ENCODE data around the gene DARS1. TPM values are rescaled to one million over a fixed set of nuclear protein-coding genes. Genes with fewer than 3 reads are reported as not detected.

DARS1 gene
- total RNA-seq = 109 and 114 TPM in 2 replicates

DNA sequence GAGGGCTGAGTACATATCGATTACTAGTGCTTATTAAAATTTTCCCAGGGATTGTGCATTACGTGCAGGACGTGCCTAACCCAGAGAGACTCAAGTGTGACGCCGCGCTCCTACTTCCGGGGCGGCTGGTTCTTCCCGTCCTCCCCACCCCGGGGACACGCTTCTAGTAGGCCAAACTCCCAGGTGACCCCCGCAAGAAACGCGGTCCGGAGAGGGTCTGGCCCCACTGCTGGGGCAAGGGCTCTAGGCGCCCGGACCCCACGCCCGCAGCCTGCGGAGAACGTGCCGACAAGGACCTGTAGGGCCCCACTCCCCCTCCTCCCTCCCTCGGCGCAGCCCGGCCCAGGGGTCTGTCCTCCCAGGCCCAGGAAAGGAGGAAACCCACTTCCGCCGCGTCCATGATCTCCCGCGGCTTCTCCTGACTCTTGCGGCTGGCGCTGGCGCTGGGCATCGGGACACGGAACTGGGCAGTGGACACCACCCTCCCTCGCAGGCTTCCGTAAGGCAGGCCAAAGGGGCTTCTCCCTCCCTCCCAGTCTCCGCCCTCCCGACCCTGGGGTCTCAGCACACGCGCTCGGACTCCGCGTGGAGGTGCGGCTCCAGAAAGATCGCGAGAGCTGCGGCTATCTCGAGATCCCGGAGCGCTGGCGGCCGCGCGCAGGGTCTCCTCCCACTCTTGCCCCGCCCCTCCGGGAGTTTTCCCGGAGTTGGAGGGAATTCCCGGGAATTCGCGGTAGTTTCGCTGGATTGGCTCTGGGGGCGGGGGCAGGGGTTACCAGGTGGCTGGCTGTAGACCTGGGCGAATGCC is at the start of gene DARS1:
Gene DARS1, minus strand, starts transcription at position 609 of the 808 bp plus-strand sequence. Its CDS starts 158 bp downstream, at position 451.
- intact Hi-C loops (cut with micrococcal nuclease) = loop anchor here (1.0 to 5.0 kb wide), 12 partner anchors 23 to 1067 kb away; partner anchors contain the start of genes CCNT2, CXCR4, MCM6 and R3HDM1

GRCh38 chr2:136034629-136035028 is 49.2 kb upstream of the DARS1 start:
- intact Hi-C loops (cut with micrococcal nuclease) = no loop called here

DNA sequence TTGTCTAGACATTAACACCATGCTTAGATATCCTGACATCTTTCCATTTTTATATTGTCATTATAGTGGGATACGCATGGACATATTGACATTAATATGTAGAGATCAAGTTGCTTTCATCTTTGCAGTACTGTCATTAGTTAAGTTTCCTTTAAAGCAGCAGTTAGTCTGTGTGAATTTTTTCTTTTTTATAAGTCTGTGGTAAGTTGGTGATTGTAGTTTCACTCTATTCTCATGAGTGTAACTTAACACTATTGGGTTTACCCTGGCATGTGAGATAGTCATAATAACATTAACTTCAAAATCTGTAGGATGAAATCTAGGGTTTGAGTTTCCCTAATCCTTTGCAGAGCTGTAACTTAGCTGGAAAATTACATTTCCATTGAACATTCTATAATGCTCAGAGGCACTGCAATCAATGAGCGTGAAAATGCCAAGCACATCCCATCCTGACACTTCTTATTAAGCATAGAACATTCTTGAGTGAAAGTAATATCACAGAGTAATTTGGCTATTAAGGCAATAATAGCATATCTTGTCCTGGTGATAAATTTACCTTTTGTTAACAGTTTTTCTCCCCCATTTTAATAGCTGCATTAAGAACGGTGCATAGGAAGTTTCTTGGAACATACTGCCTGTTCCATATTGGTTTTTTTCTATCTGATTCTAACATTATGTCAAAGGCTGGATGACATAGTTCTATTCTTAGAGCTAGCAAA is 47.5 kb upstream of the DARS1 start:
- intact Hi-C loops (cut with micrococcal nuclease) = no loop called here

DNA sequence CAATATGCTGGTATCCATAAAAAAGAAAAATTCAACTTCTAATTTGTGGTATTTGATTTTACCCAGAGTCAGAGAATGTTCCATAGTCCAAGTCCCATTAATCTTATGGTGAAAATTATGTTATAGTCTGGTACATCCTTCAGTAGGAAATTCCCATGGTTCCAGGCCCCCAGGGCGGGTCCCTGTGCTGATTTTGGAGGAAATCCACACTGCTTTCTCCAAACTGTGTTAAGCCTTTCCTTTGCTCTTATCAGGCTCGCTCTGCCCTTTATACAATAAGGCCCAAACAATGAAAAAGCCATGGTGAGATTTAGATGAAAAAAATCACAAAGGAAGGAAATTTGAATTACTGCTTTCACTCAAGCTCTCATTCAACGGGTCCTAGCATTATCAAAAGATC is 46.8 kb upstream of the DARS1 start:
- intact Hi-C loops (cut with micrococcal nuclease) = no loop called here

DNA sequence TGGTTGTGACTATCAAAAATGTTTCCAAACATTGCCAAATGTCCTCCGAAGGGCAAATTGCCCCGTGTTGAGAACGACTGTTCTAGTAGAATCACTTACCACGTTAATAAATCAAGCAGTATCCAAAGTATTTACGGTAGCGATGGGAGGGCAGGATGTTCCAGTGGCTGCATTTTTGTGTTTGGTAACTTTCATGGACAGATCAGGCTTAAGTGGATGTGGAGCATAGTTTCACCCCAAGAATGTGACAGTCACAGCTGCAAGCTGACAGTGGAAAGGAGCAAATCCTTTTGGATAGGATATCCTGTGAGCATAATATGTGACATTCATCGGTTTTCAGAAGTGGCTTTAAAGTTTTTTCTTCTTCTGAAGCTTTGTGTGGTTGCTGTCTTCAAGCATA is 46.3 kb upstream of the DARS1 start:
- intact Hi-C loops (cut with micrococcal nuclease) = no loop called here

DNA sequence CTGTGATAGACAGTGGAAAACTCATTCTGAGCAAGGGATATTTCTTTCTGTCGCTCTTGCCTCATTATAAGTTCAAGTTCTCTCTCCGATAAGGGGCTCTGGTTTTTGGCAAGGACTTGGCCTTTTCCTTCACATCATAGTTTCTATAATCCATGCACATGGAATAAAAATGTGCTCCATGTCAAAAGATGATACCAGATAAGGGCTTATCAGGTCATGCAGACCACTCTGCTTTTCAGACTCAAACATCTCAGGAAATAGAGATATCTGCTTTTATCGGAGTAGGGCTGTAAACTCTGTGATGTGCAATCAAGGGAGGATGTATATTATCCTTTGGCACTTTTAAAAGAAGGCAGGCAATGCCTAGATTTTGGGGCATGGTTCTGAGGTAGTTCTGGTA is 45.0 kb upstream of the DARS1 start:
- intact Hi-C loops (cut with micrococcal nuclease) = no loop called here

DNA sequence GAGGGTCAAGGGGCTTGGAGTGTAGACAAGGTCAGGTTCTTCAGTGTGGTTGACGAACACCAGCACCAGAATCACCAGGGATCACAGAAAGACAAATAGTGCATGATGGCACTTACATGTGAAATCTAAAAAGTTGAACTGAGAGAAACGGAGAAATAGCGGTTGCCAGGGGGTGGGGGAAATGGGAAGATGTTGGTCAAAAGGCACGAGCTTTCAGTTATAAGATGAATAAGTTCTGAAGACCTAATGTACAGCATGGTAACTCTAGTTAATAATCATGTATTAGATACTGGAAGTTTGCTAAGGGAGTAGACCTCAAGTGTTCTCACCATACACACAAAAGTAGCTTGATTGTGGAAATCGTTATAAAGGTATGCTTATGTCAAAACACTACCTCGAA is 43.7 kb upstream of the DARS1 start:
- intact Hi-C loops (cut with micrococcal nuclease) = no loop called here

- intact Hi-C loops (cut with micrococcal nuclease) = no loop called here
These were observed 42.6 kb upstream of the DARS1 start for GRCh38 chr2:136028001-136028400.

GRCh38 chr2:136027112-136027511 is 41.7 kb upstream of the DARS1 start:
- intact Hi-C loops (cut with micrococcal nuclease) = no loop called here

GRCh38 chr2:136025057-136025973 is 39.9 kb upstream of the DARS1 start:
- intact Hi-C loops (cut with micrococcal nuclease) = no loop called here

- intact Hi-C loops (cut with micrococcal nuclease) = no loop called here
These were observed 39.2 kb upstream of the DARS1 start for GRCh38 chr2:136024616-136025015.

GRCh38 chr2:136024185-136024584 is 38.8 kb upstream of the DARS1 start:
- intact Hi-C loops (cut with micrococcal nuclease) = no loop called here

DNA sequence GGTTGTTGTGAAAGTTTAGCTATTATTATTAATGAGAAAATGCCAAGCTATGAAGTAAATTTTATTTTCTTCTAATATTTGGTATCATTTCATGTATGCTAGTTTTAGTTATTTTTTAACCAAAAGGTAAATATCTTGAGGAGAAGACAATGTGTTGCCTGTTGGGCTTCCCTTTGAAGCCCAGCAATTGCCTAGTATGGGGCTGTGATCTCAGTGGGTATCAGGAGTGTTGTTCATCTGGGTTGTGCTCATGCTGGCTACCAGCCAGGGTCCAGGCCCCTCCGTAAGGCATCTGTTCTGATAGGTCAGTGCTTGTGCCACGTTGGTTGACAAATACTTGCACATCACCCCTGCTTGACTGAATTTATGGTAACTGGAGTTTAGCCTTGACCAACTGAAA is 38.0 kb upstream of the DARS1 start:
- intact Hi-C loops (cut with micrococcal nuclease) = no loop called here

- intact Hi-C loops (cut with micrococcal nuclease) = no loop called here
These were observed 37.1 kb upstream of the DARS1 start for GRCh38 chr2:136022396-136023146.

- intact Hi-C loops (cut with micrococcal nuclease) = no loop called here
These were observed 36.5 kb upstream of the DARS1 start for GRCh38 chr2:136021976-136022375.

DNA sequence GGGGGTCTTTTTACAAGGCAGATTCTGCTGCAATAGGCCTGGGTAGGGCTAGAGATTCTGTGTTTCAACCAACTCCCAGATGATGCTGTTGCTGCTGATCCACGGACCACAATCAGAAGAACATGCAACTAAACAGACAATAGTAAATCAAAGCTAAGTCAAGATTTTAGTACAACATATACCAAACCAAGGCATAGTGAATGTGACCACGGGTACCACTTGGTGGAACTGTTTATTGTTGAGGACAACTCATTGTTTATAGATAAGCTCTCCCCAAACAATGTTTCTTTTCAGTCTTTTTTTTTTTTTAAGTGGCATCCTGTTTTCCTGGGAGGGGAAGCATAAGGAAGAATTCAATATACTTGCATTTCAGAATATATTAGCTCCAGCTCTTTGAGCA is 36.0 kb upstream of the DARS1 start:
- intact Hi-C loops (cut with micrococcal nuclease) = no loop called here

- intact Hi-C loops (cut with micrococcal nuclease) = no loop called here
These were observed 35.4 kb upstream of the DARS1 start for GRCh38 chr2:136020831-136021230.

GRCh38 chr2:136019825-136020224 is 34.4 kb upstream of the DARS1 start:
- intact Hi-C loops (cut with micrococcal nuclease) = no loop called here

DNA sequence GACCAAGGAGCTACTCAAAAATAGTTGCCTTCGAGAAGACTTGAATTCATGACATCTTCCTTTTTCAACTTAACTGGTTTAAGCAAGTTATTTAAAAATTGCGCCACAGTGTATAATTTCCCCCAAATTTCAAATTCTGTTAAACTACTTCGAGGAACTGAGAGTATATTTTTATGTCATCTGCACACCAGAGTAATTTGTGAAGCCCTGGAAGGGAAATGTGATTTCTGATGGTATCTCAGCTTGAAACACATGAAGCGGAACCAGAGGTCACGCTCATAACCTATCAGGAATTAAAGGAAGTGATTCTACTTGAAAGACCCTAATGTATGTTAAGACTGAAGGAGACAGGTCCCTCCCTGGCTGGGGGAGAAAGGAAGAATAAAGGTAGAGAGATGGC is 33.9 kb upstream of the DARS1 start:
- intact Hi-C loops (cut with micrococcal nuclease) = no loop called here

GRCh38 chr2:136017786-136018185 is 32.4 kb upstream of the DARS1 start:
- intact Hi-C loops (cut with micrococcal nuclease) = no loop called here

GRCh38 chr2:136016836-136017235 is 31.4 kb upstream of the DARS1 start:
- intact Hi-C loops (cut with micrococcal nuclease) = no loop called here
